Measurements from ENCODE around the gene SPATA21. TPM values are rescaled to one million over a fixed set of nuclear protein-coding genes. Genes with fewer than 3 reads are reported as not detected.

The SPATA21 gene
- total RNA-seq, 1 donor from 2014 or later = not detected

DNA sequence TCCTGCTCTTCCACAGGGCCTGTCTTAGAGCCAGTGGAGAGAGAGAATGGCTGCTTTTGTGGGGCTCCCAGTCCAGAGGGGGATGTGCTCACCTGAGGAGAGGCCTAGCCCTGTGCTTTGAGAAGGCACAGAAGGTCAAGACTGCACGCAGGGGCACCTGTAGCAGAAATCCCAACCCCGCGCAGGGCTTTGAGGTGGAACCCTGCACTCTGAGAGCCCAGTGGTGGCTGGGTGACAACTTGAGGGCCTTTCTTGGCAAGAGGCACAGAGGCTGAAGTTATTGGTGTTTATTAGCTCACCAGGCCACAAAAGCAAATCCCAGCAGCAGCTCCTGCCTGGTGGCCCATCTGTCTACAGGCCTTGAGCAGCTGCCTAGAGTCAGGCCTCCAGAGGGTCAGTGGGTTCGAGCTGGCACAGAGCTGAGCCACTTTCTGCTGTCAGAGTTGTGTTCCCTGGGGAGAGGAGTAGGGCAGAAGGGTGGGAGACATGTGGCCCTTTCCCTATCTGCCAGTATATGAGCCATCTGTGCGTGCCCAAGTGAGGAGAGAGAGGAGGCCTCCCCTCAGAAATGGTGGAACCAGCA lies 38.8 kb downstream of the SPATA21 start:
- TF ChIP-seq, protein P1, sequence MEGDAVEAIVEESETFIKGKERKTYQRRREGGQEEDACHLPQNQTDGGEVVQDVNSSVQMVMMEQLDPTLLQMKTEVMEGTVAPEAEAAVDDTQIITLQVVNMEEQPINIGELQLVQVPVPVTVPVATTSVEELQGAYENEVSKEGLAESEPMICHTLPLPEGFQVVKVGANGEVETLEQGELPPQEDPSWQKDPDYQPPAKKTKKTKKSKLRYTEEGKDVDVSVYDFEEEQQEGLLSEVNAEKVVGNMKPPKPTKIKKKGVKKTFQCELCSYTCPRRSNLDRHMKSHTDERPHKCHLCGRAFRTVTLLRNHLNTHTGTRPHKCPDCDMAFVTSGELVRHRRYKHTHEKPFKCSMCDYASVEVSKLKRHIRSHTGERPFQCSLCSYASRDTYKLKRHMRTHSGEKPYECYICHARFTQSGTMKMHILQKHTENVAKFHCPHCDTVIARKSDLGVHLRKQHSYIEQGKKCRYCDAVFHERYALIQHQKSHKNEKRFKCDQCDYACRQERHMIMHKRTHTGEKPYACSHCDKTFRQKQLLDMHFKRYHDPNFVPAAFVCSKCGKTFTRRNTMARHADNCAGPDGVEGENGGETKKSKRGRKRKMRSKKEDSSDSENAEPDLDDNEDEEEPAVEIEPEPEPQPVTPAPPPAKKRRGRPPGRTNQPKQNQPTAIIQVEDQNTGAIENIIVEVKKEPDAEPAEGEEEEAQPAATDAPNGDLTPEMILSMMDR (IDR thresholded peaks at IDR 0.05; ENCODE audit: unreplicated experiment) = no peak
- Mint-ChIP-seq H3K27ac (no peak overlapping the region), H3K4me1 (ENCODE audit: low read depth) (no peaks in the 10 kb centered on the region), H3K4me3 (ENCODE audit: low read depth) (no peak overlapping the region), H3K36me3 (ENCODE audit: insufficient read depth) (peaks cover 7% of the 10 kb centered on the region), H3K27me3 (no peaks in the 10 kb centered on the region), H3K9me3 (ENCODE audit: low read depth) (no peaks in the 10 kb centered on the region)
- no peak for DNase-seq (ENCODE audit: low spot score, unreplicated experiment)

GRCh38 chr1:16397120-16397519 lies 40.1 kb downstream of the SPATA21 start:
- no peak overlapping the region for H3K27ac Mint-ChIP-seq
- peaks cover 4% of the 10 kb centered on the region for H3K4me1 Mint-ChIP-seq (ENCODE audit: low read depth)
- H3K9me3 Mint-ChIP-seq (ENCODE audit: low read depth) = no peaks in the 10 kb centered on the region
- H3K4me3 Mint-ChIP-seq (ENCODE audit: low read depth) = no peak overlapping the region
- TF ChIP-seq, protein P1 (IDR thresholded peaks at IDR 0.05; ENCODE audit: unreplicated experiment) = no peak
- peaks cover 9% of the 10 kb centered on the region for H3K36me3 Mint-ChIP-seq (ENCODE audit: insufficient read depth)
- H3K27me3 Mint-ChIP-seq = no peaks in the 10 kb centered on the region
- DNase-seq (ENCODE audit: low spot score, unreplicated experiment) = no peak

- DNase-seq (ENCODE audit: low spot score, unreplicated experiment) = no peak
- TF ChIP-seq, protein P1 (IDR thresholded peaks at IDR 0.05; ENCODE audit: unreplicated experiment) = no peak
- peak overlapping the region; percentile 41 for H3K27ac Mint-ChIP-seq
Observed at GRCh38 chr1:16396591-16396990, 40.6 kb downstream of the SPATA21 start.

GRCh38 chr1:16394977-16395376 lies 42.2 kb downstream of the SPATA21 start:
- Mint-ChIP-seq H3K4me3 (ENCODE audit: low read depth) (no peak overlapping the region), H3K36me3 (ENCODE audit: insufficient read depth) (peaks cover 9% of the 10 kb centered on the region), H3K27ac (no peak overlapping the region), H3K4me1 (ENCODE audit: low read depth) (peaks cover 8% of the 10 kb centered on the region), H3K27me3 (no peaks in the 10 kb centered on the region), H3K9me3 (ENCODE audit: low read depth) (no peaks in the 10 kb centered on the region)
- DNase-seq (ENCODE audit: low spot score, unreplicated experiment) = no peak
- TF ChIP-seq, protein P1 (IDR thresholded peaks at IDR 0.05; ENCODE audit: unreplicated experiment) = no peak

More at GRCh38 chr1:16396591-16396990, 40.6 kb downstream of the SPATA21 start:
- no peak overlapping the region for H3K4me3 Mint-ChIP-seq (ENCODE audit: low read depth)
- peaks cover 4% of the 10 kb centered on the region for H3K4me1 Mint-ChIP-seq (ENCODE audit: low read depth)
- no peaks in the 10 kb centered on the region for H3K27me3 Mint-ChIP-seq
- H3K36me3 Mint-ChIP-seq (ENCODE audit: insufficient read depth) = peaks cover 9% of the 10 kb centered on the region
- no peaks in the 10 kb centered on the region for H3K9me3 Mint-ChIP-seq (ENCODE audit: low read depth)

GRCh38 chr1:16393570-16394521 lies 43.4 kb downstream of the SPATA21 start:
- Mint-ChIP-seq H3K27ac (no peak overlapping the region), H3K4me3 (ENCODE audit: low read depth) (no peak overlapping the region)
- TF ChIP-seq, protein P1 (IDR thresholded peaks at IDR 0.05; ENCODE audit: unreplicated experiment) = no peak

More at GRCh38 chr1:16393570-16394521, 43.4 kb downstream of the SPATA21 start:
- Mint-ChIP-seq H3K9me3 (ENCODE audit: low read depth) (no peaks in the 10 kb centered on the region), H3K36me3 (ENCODE audit: insufficient read depth) (peaks cover 7% of the 10 kb centered on the region), H3K4me1 (ENCODE audit: low read depth) (peaks cover 8% of the 10 kb centered on the region), H3K27me3 (no peaks in the 10 kb centered on the region)
- no peak for DNase-seq (ENCODE audit: low spot score, unreplicated experiment)
